SKM-1 (cell line): ENCODE data around the gene SHOC2.

ENCODE experiments used
- DNase-seq: peaks from one replicate; lab custom pipeline; 2025; ENCODE audit not compliant: unreplicated experiment; lab: John Stamatoyannopoulos, UW

Gene SHOC2

GRCh38 chr10:110944792-110945396, 25.5 kb downstream of the SHOC2 start:
- no peak for DNase-seq

DNA sequence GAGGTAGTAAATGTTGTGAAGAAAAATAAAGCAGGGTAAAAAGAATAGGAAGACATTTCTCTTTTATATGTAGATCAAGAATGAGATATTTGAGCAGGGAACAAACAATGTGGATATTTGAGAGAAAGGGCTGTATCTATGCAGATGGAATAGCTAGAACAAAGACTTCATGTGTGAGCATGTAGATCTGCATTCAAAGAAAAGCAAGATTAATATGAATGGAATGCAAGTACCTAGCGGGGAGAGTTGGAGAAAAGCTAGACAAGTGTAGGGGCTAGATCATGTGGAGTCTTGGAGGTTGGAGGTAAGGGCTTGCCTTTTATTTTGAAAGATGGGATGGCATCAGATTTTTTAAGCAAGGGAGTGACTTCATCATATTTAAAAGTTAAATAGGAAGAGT, 27.1 kb downstream of the SHOC2 start:
- no peak for DNase-seq

GRCh38 chr10:110947061-110947595, 27.7 kb downstream of the SHOC2 start:
- no peak for DNase-seq

DNA sequence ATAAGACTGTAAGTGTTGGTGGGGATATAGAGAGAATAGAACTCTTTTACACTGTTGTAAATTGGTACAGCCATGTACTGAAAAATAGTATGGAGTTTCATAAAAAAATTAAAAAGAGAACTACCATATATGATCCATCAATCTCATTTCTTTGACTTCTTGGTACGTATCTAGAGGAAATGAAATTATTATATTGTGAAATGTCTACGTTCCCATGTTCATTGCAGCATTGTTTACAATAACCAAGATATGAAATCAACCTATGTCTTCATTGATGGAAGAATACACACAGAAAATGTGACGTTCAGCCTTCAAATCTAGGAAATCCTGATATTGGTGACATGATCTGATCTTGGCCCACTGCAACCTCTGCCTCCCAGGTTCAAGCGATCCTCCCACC, 32.0 kb downstream of the SHOC2 start:
- DNase-seq: no peak

GRCh38 chr10:110957606-110958005, 38.2 kb downstream of the SHOC2 start:
- DNase-seq: no peak

DNA sequence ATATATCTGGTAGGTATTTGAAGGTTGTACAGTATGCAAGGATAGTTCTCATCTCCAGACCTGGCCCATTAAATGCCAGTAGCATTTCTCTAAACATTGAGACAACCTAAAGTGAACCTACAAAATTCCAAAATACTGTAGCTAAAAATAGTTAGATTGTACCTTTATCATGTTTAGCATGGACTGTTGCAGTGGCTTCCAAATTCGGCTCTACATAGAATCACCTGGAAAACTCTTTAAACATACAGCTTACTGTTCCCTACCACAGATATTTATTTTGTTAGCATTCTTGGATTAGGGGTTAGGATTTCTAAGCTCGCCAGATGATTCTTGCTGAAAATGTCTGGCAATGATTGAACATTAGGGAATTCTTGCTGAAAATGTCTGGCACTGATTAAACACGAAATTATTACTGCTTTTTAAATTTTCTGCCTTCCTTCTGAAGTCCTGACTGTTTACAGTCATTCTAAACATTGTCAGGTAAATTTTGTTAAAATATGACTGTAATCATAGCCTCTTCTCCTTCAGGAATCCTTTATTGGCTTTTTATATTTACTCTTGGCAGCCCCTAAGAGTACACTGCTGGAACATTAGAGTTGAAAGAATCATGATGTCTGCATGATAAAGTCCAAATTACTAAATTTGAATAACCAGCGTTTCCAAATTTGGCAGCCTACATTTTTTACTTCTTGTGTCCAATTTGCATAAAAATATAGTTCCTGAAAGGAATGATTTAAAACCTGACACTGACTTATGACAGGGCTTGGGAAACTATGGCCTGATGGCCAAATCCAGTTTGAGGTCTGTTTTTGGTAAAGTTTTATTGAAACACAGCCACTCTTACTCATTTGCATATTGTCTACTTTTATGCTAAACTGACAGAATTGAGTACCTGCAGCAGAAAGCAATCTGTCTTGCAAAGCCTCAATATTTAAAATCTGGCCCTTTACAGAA, 40.3 kb downstream of the SHOC2 start:
- no peak for DNase-seq

- DNase-seq: no peak
Observed at GRCh38 chr10:110960333-110960712, 40.9 kb downstream of the SHOC2 start.

GRCh38 chr10:110962443-110962842, 43.0 kb downstream of the SHOC2 start:
- no peak for DNase-seq

- no peak for DNase-seq
Observed at GRCh38 chr10:110963162-110963561, 43.8 kb downstream of the SHOC2 start.

DNA sequence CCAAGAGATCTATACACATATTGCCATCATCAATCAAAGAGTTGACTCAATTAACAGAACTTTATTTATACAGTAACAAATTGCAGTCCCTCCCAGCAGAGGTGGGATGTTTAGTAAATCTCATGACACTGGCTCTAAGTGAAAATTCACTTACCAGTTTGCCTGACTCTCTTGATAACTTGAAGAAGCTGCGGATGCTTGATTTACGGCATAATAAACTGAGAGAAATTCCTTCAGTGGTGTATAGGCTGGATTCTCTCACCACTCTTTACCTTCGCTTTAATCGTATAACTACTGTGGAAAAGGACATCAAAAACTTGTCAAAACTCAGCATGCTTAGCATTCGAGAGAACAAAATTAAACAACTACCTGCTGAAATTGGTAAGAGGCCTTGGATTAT, 45.3 kb downstream of the SHOC2 start:
- DNase-seq: no peak

- no peak for DNase-seq
Observed at GRCh38 chr10:110965216-110965615, 45.8 kb downstream of the SHOC2 start.

DNA sequence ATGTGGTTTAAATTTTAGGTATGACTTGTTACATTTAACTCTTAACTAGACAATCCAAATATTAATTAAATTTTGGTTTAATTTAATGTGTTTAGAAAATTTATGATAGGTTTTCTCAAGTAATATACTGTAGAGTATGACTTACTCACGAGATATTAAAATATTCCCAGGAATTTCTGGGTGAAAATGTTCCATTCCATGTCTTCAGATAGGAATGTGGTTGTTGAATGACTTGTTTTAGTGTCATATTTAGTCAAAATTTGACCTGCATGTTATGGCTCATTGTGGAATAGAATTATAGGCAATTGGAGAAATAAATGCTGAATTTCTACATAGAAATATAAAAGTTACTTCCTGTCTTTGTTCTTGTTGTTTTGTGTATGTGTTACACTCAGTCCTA, 46.7 kb downstream of the SHOC2 start:
- no peak for DNase-seq

GRCh38 chr10:110967009-110967630, 47.7 kb downstream of the SHOC2 start:
- DNase-seq: no peak

GRCh38 chr10:110967645-110968044, 48.2 kb downstream of the SHOC2 start:
- DNase-seq: no peak

GRCh38 chr10:110969183-110969582, 49.8 kb downstream of the SHOC2 start:
- no peak for DNase-seq

- no peak for DNase-seq
Observed at GRCh38 chr10:110971638-110972037, 52.2 kb downstream of the SHOC2 start.

- no peak for DNase-seq
Observed at GRCh38 chr10:110972231-110973134, 53.1 kb downstream of the SHOC2 start.

DNA sequence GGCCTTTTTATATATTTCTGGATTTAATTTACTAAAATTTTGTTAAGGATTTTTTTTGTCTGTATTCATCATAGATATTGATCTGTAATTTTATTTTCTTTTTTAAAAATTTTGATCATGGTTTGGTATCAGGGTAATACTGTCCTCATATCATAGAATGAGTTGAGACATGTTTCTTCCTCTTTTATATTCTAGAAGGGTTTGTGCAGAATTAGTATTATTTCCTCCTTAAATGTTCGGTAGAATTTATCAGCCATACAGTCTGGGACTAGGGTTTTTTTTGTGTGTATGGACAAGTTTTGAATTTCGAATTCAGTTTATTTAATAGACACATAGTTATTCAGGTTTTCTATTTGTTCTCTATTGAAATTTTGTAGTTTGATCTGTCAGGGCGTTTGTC, 54.0 kb downstream of the SHOC2 start:
- no peak for DNase-seq

DNA sequence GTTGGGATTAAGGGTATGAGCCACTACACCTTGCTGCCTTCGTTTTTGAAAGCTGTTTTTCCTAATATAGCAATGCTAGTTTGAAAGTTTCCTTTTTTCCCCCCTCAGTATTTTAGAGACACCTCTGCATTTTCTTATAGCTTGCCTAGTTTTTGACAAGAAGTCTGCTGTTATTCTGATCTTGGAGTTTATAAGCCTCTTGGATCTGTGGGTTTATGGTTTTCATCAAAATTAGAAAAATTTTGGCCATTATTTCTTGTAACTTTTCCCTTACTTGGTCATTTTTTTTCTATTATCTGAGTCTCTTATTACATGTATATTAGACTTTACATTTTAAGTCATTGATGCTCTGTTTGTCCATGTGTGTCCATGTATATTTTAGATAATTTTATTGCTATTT, 57.2 kb downstream of the SHOC2 start:
- no peak for DNase-seq

DNA sequence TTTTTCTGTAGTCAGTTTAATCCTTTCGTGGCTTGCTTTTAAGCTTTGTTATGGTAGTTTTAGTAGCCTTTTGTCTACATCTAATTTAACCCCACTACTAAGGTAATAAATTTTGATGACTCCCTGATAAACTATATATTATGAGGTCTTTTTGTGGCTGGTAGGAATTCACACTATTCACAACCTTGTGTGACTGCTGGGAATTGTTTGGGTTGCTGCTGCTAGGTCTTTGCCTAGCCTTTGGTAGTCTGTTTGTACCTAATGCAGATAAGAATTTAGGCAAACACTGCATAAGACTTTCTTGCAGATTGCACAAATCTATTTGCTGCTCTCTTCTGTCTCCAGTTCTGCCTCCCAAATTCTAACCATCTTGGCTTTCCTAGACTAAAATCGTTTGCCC, 58.3 kb downstream of the SHOC2 start:
- no peak for DNase-seq

DNA sequence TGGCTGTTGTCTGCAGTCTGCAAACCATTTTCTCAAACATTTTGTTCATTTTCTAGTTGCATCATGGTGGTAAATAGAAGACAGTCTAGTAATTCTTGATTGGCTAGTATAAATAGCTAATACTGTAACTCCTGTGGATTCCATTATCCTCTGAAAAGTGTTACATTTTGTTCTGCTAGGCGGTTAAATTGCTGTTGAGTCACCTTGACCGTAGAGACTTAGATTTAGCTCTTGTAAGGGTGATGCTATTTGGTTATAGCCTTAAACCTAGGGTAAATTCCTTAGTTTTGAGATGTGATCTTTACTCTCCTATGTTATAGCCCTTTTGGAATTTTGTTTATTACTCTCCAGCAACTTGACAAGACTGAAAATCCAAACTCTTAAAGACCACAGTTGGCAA, 58.8 kb downstream of the SHOC2 start:
- DNase-seq: no peak
